Thyroid gland (tissue), 4 donors: ENCODE measurements around the gene PCBD2.

Experiments
- CTCF ChIP-seq, 6 experiments: fragments of 200-600 bp in 3 of 6; fragments of 450-650 bp in 3 of 6; sonication (generic) in 3 of 6; IDR thresholded peaks; one replicate each; pipeline ENCODE4 v1.5.1; 2016 to 2019; ENCODE audit warnings: antibody characterized with exemption in 6 of 6, mild to moderate bottlenecking in 2 of 6, inconsistent platforms in 1 of 6, moderate library complexity in 1 of 6
- POLR2A ChIP-seq, 2 donors: fragments of 450-650 bp; IDR thresholded peaks; one replicate each; pipeline ENCODE4 v1.6.1; 2017; ENCODE audit warnings: antibody characterized with exemption in 2 of 2, mild to moderate bottlenecking in 2 of 2, moderate library complexity in 1 of 2

- TF ChIP-seq CTCF (IDR thresholded peaks at IDR 0.05) (no peak), POLR2A (IDR thresholded peaks at IDR 0.05) (no peak)
Observed at GRCh38 chr5:134979416-134979815, 74.5 kb downstream of the PCBD2 start.
